ENCODE results near the gene LRRK1.

Gene LRRK1

DNA sequence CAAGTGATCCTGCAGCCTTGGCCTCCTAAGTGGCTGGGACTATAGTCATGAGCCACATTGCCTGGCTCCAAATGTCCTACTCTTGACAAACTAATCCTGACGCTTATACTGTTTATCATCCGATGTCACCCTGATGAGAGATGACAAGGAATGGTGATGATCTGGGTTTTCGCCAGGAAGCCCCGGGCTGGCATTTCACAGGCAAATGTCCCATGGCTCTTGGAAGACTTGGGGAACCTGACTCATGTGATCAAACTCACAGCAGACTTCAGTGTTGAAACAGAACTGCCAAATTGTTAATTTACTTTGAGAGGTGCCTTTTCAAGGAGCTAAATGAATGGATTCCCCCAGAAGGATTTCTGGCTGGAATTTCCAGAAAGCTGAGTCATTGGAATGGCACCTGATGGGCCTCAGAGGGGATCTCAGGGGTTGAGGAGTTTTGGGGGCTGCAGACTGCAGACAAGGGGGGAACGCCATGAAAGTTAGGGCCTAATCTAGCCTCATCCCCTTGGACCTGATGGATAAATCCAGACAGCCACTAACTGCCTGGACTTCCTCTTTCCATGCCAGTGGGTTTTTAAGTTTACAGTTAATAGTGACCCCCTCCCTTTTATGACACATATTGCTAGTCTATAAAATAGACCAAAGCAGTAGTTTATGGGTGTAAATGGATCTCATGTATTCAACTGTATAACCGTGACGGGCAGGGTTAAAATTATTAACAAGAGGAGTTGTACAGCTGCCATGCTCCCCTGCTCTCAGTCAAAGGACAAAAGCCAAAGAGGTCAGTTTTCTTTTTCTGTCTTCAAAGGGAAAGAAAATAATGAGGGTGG lies 186.1 kb downstream of the LRRK1 start:
- DNase-seq: no peak

DNA sequence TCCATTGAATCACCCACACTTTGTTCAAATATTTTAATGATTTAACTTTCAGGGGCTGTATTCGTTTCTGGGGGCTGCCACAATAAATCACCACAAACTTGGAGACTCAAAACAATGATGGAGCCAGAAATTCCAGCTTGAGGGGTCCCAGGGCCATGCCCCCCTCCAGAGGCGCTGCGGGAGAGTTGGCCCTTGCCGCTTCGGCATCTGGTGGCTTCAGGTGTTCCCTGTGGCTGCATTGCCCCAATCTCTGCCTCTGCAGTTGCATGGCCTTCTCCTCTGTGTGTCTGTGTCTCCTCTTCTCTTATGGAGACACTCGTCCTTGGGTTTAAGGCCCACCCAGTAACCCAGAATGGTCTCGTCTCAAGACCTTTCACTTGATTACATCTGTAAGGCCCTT lies 187.9 kb downstream of the LRRK1 start:
- no peak for DNase-seq

DNA sequence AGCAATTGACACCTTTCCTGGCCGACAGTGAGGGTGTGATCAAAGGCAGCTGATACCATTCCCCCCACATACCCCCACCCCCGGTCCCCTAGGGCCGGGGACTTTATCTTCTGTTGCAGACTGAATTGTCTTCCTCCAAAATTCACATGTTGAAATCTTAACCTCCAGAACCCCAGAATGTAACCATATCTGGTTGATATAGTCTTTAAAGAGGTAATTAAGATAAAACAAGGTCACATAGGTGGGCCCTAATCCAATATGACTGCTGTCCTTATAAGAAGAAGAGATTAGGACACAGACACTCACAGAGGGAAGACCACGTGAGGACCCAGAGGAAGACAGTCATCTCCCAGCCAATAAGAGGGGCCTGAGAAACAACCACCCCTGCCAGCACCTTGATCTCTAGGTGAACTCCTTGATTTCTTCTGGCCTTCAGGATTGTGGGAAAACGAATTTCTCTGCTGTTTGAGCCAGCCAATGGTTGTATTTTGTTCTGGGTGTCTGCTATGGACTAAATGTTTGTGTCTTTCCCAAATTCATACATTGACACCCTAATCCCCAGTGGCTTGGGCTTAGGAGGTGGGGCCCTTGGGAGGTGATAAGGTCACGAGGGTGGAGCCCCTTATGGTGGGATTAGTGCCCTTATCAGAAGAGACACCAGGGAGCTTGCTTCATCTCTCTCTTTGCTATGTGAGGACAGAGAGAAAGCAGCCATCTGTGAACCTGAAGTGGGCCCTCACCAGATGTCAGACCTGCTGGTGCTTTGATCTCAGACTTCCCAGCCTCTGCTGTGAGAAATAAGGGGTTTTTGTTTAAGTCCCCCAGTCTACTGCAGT lies 188.7 kb downstream of the LRRK1 start:
- no peak for DNase-seq

DNA sequence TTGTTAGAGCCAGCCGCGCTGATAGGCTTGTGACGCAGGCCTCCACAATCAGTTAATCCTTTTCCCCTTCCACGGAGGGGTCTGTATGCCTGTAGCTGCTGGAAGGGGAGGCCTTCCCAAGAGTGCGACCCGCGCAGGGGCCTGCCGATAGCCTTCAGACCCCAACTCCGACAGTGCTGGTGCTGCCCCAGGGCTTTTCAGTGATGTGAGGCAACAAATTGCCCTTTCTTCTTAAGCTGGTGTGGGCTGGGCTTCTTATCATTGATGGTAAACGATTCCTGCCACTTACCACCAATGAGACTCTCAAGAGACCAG lies 189.3 kb downstream of the LRRK1 start:
- DNase-seq: no peak

DNA sequence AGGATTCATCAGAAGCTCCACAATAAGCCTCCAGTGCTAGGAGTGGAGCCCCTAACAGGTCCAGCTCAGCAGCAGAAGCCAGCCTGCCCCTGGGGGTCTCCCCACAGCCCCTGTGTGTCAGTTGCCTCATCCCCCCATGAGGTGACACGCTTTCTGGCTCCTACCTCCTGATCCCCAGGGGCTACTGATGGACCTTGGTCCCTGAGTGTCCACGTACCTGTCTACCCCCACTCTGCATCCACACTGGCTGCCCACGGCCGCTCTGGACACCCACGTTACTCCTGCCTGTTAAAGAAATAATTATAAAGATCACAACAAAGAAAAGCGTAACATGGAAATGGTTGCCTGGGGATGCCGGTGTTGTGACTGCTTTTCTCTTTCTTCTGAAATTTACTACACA lies 189.6 kb downstream of the LRRK1 start:
- no peak for DNase-seq

DNA sequence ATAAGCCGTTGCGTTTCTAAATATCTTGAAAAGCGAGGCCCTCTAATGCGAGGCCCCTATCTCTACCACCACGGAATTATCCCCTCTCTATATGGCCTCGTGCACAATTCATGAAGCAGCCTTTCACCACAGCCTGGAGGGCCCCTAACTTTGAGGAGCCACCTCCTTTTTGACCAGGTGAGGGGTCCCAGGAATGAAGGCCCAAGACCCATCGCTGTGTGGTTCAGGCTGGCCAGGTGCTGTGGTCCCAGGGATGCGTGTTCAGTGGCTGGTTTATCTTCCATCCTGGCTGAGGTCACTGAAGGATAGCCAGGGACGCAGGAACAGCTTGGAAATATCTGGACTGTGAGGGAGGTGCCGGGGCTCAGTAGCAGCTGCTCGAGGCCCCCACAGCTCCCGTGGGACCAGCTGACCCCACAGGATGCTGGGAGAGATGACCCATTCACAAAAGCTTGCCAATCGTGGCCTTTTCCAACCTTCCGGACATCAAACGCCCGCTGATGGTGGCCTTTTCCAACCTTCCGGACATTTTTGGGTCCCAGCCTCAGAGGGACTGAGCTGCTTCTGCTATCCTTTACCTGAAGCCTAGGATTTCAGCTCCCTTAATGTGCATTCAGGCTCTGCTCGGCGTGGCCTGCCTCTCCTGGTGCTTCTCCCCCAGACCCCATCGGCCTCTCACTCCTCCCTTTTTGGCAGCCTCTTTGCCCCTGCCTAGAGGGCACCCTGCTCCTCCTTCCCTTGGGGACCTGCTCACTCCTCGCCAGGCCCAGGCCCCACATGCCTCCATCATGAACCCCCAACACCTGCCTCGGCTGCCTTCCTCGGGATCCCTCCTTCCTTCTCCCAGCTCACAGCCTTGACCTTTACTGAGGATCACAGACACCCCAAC lies 191.8 kb downstream of the LRRK1 start:
- DNase-seq: no peak

DNA sequence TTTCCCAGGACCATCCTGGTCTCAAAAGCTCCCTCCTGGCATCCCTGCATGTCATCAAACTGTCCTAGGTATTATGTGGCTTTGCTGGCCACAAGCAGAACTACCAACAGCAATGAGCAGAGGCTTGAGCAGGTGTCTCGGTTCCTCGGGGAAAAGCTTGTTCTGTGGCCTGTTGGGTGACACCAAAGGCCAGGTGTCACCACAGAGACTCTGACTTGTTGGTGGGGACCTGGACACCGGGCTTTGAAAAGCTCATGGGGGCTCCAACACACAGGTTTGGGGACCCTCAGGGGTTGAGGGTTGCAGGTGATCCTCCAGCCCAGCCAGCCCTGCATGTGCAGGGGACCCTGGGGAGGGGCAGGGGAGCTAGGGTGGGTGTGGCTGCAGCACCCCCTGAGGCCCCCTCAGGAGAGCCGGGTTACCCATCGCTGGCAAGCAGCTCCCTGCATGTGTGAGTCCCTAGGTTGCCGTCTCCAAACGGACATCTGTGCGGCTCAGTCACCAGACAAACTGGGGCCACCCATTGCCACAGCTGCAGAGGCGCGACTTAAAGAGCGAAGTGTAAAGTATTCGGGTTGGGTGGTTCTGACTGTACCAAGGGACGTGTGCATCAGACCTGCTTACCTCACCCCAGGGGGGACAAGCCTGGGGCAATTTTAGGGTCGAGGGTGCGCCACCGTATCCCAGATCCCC lies 192.6 kb downstream of the LRRK1 start:
- DNase-seq: no peak

DNA sequence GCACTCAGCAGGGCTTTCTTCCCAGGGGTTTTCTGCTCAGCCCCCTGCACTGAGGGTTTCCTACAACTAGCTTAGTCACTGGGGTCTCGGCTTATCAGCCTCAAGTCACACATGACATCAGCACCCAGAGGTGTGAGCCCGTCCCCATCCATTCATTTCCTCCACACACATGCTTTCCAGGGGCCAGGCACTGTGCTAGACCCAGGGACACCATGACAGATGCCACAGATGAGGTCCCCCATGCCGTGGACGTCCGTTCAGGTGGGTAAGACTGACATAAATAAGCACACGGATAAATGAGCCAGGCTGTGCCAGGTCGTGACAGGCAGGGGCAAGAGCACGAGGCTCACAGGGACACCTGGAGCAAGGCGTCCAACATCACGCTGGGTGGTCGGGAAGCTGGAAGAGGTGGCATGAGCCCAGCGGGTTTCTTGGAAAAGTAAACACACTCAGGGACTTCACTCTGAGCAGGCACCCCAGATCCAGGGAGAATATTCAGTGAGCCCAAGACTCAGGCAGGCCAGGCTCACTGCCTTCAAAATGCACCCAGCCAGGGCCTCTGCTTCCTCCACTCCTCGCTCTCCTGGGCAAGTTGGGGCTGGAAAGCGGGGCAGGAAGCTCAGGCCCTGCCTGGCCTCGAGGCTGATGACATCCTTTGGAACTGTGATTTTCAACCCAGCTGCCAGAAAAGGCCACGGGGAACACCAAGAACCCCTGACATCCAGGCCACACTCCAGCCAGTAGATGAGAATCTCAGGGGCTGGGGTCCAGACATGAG lies 193.4 kb downstream of the LRRK1 start:
- no peak for DNase-seq

DNA sequence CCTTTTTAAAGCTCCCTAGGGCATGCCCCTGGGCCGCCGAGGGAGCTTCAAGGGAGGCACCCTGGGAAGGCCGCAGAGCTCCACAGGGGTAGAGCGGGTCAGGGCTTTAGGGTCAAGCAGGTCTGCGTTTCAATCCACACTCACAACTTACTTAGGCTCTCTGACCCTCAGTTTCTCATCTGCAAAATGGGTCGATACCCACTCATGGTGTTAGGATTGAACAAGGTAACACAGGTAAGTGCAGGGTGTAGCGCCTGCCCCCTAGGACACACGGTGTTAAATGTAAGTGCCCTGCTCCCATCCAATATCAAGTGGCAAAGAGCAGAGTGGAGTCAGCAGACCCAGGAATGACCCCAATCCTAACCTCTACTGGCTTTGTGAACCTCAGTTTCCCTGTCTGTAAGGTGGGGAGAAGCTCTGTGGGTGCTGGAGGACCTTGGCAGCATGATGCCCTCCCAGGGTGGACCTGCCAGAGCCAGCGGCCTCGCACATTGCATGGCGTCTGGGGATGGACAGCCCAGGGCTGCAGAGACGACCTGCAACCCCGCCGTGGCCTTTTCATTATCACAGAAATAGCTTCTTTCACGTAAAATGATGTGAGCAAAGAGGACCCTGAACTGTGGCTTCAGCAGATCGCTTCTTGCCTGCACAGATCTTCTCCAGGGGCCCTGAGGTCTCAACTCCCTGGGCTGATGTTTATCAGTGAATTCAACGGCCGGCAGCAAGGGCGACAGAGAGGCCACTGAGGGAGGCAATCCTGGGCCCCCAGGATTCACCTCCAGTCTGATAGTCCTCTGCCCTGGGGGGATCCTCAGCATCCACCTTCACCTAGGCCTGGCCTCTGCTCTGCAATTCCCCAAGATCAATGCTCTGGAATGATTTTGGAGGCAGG lies 194.2 kb downstream of the LRRK1 start:
- no peak for DNase-seq

DNA sequence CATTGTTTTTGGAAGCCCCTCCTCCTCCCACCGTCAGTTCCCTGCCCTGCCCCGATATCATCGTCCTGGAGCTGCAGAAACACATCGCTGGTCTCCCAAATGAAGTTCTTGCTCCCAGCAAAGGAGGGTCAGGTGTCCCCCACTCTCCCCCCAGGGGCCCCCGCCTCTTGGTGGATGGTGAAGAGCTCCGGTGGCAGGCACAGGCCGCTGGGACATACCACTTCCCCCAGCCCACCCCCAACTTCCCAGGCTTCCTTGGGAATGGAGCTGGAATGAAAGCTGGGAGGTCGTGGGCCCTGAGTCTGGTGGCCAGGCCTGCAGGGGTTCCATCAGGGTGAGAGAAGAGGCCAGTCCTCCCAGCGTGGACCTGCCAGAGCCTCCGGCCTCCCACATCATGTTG lies 195.0 kb downstream of the LRRK1 start:
- no peak for DNase-seq

DNA sequence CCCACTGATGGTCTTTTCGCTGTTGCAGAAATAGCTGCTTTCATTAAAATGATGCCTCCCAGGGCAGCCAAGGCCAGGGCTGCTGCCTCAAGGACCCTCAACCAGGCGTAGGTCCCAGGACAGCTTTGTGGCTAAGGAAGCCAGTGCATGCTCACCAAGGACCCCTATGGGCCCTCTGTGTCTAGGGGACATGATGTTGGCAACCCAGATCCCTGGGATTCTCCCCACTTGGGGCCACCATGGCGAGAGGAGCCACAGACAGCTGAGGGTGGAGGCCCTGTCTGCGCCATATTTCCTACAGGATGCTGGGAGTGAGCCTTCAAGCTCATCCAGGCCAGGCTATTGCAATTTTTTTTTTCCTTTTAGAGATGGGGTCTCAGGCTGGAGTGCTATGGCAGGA lies 195.5 kb downstream of the LRRK1 start:
- no peak for DNase-seq

DNA sequence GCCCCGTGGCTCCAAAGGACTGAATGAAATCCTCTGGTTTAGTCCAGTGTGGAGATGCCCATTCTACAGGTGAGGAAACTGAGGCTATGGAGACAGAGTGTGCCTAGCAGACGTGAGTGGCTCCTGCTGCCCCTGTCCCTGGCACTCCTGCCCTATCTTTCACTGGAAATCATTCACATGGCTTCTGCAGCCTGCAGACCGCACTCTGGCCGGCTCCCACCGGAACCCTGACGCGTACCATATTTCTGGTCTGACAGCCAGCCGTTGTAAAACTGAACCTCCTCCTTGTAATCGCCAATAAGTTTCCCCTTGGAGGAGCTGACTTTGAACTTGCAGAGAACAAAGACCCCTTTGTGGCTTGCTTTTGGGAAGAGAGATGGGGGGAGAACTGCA lies 196.2 kb downstream of the LRRK1 start:
- DNase-seq: no peak

DNA sequence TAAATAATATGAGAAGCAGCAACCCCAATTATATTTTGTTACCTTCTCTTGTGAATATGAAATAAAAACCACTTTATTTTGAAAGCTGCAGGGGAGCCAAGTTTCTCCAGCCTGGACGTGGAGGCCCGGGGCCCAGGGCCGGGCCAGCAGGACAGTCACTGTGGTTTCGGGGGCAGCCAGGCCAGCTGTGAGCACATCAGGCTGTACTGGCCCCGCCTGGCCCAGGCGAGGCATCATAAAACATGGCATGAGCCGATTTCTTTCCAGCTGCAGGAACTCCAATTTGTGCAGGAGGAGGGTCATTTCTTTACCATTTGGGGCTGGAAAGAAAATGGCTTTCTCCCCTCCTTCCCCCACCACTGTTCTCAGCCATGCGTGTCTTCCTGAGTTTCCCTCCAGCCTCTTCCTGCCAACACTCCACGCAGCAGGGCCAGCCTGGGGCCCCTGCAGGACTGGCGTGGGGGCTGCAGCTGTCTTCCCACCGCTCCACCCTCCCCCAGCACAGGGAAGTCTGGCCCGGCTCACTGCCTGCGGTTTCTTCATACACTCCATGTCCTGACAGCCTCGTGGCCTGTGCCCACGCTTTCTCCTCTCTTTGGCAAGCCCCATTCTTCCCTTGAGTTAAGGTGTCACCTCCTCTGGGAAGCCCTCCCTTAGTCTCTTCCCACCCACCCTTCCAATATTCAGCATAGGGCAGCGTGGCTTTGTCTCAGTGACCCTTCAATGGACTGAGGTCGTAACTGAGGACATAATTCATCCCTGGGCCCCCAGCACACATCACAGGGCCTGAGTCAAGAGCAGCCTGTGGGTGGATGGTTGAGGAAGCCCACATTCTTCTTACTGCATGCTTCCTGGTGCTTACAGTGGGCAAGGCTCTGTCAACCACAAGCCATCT lies 196.9 kb downstream of the LRRK1 start:
- DNase-seq: no peak

DNA sequence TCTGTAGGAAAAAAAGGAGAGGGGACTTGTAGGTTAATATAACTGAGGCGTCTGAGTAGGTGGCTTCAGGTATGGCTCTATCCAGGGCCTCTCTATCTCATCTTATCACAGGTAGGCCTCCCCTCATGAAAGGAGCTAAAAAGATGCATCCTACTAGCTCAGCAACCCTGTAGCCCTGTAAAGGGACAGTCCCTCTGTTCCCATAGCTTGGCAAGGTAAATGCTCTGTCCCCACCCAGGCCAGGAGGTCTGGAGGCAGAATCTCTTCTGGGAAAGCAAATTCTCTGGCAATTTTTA lies 197.5 kb downstream of the LRRK1 start:
- no peak for DNase-seq

DNA sequence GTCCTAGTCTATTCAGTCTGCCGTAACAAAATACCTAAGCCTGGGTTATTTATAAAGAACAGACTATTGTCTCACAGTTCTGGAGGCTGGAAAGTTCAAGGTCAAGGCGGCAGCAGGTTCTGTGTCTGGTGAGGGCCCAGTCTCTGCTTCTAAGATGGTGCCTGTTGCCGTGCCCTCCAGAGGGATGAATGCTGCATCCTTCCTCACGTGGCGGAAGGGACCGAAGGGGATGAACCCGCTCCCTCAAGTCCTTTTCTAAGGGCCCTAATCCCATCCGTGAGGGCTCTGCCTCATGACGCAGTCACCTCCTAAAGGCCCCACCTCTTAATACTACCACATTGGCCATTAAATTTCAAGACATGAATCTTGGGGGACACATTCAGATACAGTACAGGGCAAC lies 199.0 kb downstream of the LRRK1 start:
- DNase-seq: no peak

DNA sequence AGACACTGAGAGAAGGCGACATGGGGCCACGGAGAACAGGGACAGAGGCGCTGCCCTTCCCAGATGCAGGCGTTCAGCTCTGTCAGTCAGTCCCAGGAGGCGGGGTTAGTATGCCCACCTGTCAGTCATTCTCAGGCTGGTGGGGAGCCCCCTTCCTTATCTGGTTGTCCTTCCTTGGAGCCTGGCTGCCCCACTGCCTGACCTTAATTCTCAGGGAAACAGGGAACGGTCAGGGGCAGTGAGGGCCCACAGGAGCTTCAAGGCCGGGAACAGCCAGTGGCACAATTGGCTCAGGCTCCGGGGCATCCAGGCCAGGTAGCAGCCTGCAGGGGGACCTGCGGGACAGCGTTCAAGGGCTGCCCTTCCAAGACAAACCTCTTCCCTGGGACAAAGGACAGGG lies 199.5 kb downstream of the LRRK1 start:
- DNase-seq: no peak

DNA sequence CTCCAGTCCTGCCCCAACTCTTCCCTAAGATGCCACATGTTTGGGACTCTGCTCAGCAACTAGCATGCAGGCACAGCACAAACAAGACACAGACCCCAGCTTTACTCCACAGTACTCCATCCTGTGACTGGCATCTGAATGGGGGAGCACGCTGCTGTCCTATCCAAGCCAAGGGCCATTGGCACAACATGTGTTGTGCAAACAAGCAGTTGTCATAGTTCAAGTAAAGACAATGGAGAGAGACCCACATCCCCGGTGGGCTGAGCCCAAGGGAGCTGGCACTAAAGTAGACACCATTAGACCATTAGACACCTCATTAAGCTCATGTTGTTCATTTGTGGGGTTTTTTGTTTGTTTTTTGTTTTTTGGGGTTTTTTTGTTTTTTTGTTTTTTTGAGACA lies 200.0 kb downstream of the LRRK1 start:
- no peak for DNase-seq
